ENCODE measurements around the gene YRDC.

DNA sequence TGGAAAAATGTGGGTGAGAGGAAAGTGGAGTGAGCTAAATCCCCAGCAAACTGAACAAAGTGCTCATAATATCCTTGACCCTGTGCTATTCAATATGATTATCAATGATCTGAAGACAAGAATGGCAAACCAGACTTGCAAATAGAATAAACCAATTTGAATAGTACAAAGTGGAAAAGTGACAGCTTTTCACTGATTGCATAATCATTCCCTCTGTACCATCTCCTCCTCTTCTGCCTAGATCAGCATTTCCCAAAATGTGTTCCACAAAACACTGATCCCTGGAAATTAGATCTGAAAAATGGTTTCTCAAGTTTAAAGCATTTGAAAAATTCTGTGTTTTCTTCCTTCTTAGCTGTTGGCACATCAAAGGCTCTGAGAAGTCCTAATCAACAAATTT lies 43.3 kb upstream of the YRDC start:
- TF ChIP-seq, protein P1, sequence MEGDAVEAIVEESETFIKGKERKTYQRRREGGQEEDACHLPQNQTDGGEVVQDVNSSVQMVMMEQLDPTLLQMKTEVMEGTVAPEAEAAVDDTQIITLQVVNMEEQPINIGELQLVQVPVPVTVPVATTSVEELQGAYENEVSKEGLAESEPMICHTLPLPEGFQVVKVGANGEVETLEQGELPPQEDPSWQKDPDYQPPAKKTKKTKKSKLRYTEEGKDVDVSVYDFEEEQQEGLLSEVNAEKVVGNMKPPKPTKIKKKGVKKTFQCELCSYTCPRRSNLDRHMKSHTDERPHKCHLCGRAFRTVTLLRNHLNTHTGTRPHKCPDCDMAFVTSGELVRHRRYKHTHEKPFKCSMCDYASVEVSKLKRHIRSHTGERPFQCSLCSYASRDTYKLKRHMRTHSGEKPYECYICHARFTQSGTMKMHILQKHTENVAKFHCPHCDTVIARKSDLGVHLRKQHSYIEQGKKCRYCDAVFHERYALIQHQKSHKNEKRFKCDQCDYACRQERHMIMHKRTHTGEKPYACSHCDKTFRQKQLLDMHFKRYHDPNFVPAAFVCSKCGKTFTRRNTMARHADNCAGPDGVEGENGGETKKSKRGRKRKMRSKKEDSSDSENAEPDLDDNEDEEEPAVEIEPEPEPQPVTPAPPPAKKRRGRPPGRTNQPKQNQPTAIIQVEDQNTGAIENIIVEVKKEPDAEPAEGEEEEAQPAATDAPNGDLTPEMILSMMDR (IDR thresholded peaks at IDR 0.05) = no peak
- TF ChIP-seq POLR2A (IDR thresholded peaks at IDR 0.05) = no peak
